Endothelial cell (in vitro differentiated cells): ENCODE measurements around the gene MED16. TPM values are rescaled to one million over a fixed set of nuclear protein-coding genes. Genes with fewer than 3 reads are reported as not detected.
"Not testable (repeated sequence)": the region's sequence is repeated elsewhere in the genome, so short reads cannot be mapped to it uniquely, and the experiment has no call there.

Experiments used
- DNase-seq: peaks from one replicate; pipeline ENCODE4 v3.0.0; 2021; ENCODE audit warnings: low spot score
- H3K27ac Mint-ChIP-seq: one replicate; pipeline ENCODE4 v1.8.0; 2021; ENCODE audit warnings: mixed read lengths, inconsistent platforms; ENCODE audit not compliant: unreplicated experiment
- H3K27me3 Mint-ChIP-seq: one replicate; pipeline ENCODE4 v1.8.0; 2021; ENCODE audit warnings: mild to moderate bottlenecking, moderate library complexity, mixed read lengths, inconsistent platforms; ENCODE audit not compliant: unreplicated experiment
- H3K36me3 Mint-ChIP-seq: one replicate; pipeline ENCODE4 v1.8.0; 2021; ENCODE audit warnings: mild to moderate bottlenecking, low read depth, mixed read lengths, inconsistent platforms; ENCODE audit not compliant: unreplicated experiment
- H3K4me1 Mint-ChIP-seq: one replicate; pipeline ENCODE4 v1.8.0; 2021; ENCODE audit warnings: mild to moderate bottlenecking, mixed read lengths, inconsistent platforms; ENCODE audit not compliant: unreplicated experiment
- H3K4me3 Mint-ChIP-seq: one replicate; pipeline ENCODE4 v1.8.0; 2021; ENCODE audit warnings: mild to moderate bottlenecking, mixed read lengths, inconsistent platforms; ENCODE audit not compliant: unreplicated experiment
- H3K9me3 Mint-ChIP-seq: one replicate; pipeline ENCODE4 v1.8.0; 2021; ENCODE audit warnings: mixed read lengths, inconsistent platforms; ENCODE audit not compliant: unreplicated experiment
- total RNA-seq: library from RNA; stranded (reverse); fragmentation: NEBNext Ultra II Directional; extraction: Animal tissue kit (Norgen Biotek cat#: 25700); gene quantifications from one replicate; pipeline ENCODE4 v1.2.1, GENCODE V29; 2021; ENCODE audit not compliant: unreplicated experiment
- TF ChIP-seq, protein P1 (sequence below): fragments of 200-600 bp; sonication (generic); IDR thresholded peaks from one replicate; pipeline ENCODE4 v1.5.0; 2021; ENCODE audit warnings: antibody characterized with exemption; ENCODE audit not compliant: unreplicated experiment

The MED16 gene
- total RNA-seq, 1 donor from 2014 or later, result 66.5 TPM

DNA sequence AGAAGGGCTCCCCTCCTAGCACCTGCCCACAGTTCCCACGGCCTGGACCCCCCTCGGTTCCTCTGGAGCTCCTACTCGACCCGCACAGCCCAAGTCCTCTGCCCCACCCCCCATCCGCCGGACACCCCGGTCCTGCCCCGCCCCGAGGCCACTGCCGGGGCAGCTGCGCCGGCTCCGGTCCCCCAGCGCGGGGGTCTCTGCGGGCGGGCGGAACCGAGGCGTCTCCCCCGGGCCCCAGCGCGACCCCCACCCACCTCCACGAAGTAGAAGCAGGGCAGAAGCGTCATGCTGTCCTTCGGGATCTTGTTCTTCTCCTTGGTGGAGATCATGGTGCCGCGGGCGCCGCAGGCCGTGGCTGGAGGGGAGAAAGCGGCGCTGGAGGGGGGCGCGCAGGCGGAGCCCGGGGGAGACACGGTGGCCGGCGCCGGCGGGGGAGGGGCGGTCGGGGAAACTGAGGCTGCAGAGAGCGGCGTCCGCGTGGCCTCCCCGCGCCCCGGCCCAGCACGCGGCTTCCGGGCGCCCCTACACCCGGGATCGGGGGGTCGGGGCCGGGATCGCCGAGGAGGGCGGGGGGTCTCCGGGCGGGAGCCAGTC lies 71.7 kb downstream of the MED16 start:
- Mint-ChIP-seq H3K4me3 (no peak overlapping the region), H3K4me1 (peaks cover 4% of the 10 kb centered on the region), H3K36me3 (peaks cover 11% of the 10 kb centered on the region), H3K27me3 (peaks cover 18% of the 10 kb centered on the region), H3K9me3 (no peaks in the 10 kb centered on the region), H3K27ac (no peak overlapping the region)
- peak; percentile 50 for DNase-seq
- TF ChIP-seq, protein P1, sequence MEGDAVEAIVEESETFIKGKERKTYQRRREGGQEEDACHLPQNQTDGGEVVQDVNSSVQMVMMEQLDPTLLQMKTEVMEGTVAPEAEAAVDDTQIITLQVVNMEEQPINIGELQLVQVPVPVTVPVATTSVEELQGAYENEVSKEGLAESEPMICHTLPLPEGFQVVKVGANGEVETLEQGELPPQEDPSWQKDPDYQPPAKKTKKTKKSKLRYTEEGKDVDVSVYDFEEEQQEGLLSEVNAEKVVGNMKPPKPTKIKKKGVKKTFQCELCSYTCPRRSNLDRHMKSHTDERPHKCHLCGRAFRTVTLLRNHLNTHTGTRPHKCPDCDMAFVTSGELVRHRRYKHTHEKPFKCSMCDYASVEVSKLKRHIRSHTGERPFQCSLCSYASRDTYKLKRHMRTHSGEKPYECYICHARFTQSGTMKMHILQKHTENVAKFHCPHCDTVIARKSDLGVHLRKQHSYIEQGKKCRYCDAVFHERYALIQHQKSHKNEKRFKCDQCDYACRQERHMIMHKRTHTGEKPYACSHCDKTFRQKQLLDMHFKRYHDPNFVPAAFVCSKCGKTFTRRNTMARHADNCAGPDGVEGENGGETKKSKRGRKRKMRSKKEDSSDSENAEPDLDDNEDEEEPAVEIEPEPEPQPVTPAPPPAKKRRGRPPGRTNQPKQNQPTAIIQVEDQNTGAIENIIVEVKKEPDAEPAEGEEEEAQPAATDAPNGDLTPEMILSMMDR, result no peak

DNA sequence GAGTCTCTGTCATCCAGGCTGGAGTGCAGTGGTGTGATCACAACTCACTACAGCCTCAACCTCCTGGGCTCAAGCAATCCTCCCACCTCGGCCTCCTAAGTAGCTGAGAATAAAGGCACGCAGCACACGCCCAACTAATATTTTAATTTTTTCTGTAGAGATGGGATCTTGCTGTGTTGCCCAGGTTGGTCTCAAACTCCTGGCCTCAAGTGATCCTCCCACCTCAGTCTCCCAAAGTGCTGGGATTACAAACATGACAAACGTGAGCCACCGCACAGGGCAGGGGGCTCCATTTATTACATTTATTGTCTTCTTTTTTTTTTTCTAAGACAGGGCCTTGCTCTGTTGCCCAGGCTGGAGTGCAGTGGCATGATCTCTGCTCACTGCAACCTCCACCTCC lies 72.8 kb downstream of the MED16 start:
- peaks cover 18% of the 10 kb centered on the region for H3K36me3 Mint-ChIP-seq

More for the DNA sequence above, 72.8 kb downstream of the MED16 start:
- H3K4me1 Mint-ChIP-seq, H3K4me3 Mint-ChIP-seq, H3K27ac Mint-ChIP-seq, H3K9me3 Mint-ChIP-seq, DNase-seq: not testable (repeated sequence)
- peaks cover 24% of the 10 kb centered on the region for H3K27me3 Mint-ChIP-seq

Other genes starting within 250 kb of the MED16 start
- 41.7 TPM for gene RNF126, start 230.0 kb downstream of the MED16 start, total RNA-seq
- 6.5 TPM for gene FSTL3, start 216.8 kb downstream of the MED16 start, total RNA-seq
- gene PRSS57, start 197.7 kb downstream of the MED16 start, total RNA-seq, result not detected
- gene PALM, start 184.3 kb downstream of the MED16 start, total RNA-seq, result 42.0 TPM
- not detected for gene MISP, start 142.1 kb downstream of the MED16 start, total RNA-seq
- gene PTBP1, start 95.7 kb downstream of the MED16 start, total RNA-seq, result 614 TPM
- 17.6 TPM for gene PLPPR3, start 71.2 kb downstream of the MED16 start, total RNA-seq
- gene AZU1, start 65.3 kb downstream of the MED16 start, total RNA-seq, result 0.21 TPM
- gene PRTN3, start 52.2 kb downstream of the MED16 start, total RNA-seq, result not detected
- gene ELANE, start 40.9 kb downstream of the MED16 start, total RNA-seq, result not detected
- 0.46 TPM for gene CFD, start 33.5 kb downstream of the MED16 start, total RNA-seq
- gene RNU6-9, start 297 bp upstream of the MED16 start, total RNA-seq, result not detected
- 40.6 TPM for gene R3HDM4, start 20.0 kb upstream of the MED16 start, total RNA-seq
- not detected for gene KISS1R, start 24.1 kb upstream of the MED16 start, total RNA-seq
- gene ARID3A, start 32.8 kb upstream of the MED16 start, total RNA-seq, result 108 TPM
- gene WDR18, start 91.2 kb upstream of the MED16 start, total RNA-seq, result 53.1 TPM
- 0.95 TPM for gene GRIN3B, start 107.2 kb upstream of the MED16 start, total RNA-seq
- gene TMEM259, start 127.9 kb upstream of the MED16 start, total RNA-seq, result 182 TPM
- not detected for gene RNU6-2, start 128.3 kb upstream of the MED16 start, total RNA-seq
- 456 TPM for gene CNN2, start 133.4 kb upstream of the MED16 start, total RNA-seq
- gene ABCA7, start 146.9 kb upstream of the MED16 start, total RNA-seq, result 16.3 TPM
- 2.4 TPM for gene ARHGAP45, start 174.0 kb upstream of the MED16 start, total RNA-seq
- 166 TPM for gene POLR2E, start 202.2 kb upstream of the MED16 start, total RNA-seq
- gene GPX4, start 210.8 kb upstream of the MED16 start, total RNA-seq, result 330 TPM